ENCODE results near the gene DISC1.

- TF ChIP-seq YY1 (IDR thresholded peaks at IDR 0.05; ENCODE audit: low read depth) (no peak), RAD21 (IDR thresholded peaks at IDR 0.05; ENCODE audit: low read depth) (no peak)
Measured at GRCh38 chr1:231665101-231665500, 38.5 kb downstream of the DISC1 start.

Data from Ishikawa (cell line).